COR-L47 (cell line): Measurements from ENCODE around the gene WASL.
A peak's percentile ranks its signal among the peaks of the same experiment; 100 is the strongest.

Experiments used
- DNase-seq: peaks from one replicate; lab custom pipeline; 2025; lab: John Stamatoyannopoulos, UW

WASL gene

GRCh38 chr7:123690550-123690949 is 58.3 kb downstream of the WASL start:
- no peak for DNase-seq

- no peak for DNase-seq
These were observed 59.6 kb downstream of the WASL start for GRCh38 chr7:123689250-123689649.

GRCh38 chr7:123687727-123688126 is 61.1 kb downstream of the WASL start:
- no peak for DNase-seq

GRCh38 chr7:123687161-123687560 is 61.6 kb downstream of the WASL start:
- DNase-seq = no peak

- DNase-seq = peak; percentile 16
These were observed 66.1 kb downstream of the WASL start for GRCh38 chr7:123682690-123683089.

- no peak for DNase-seq
These were observed 67.2 kb downstream of the WASL start for GRCh38 chr7:123681561-123681960.

GRCh38 chr7:123680580-123680979 is 68.2 kb downstream of the WASL start:
- DNase-seq = no peak

- DNase-seq = no peak
These were observed 69.2 kb downstream of the WASL start for GRCh38 chr7:123679614-123680013.

GRCh38 chr7:123677061-123677715 is 71.6 kb downstream of the WASL start:
- DNase-seq = no peak

GRCh38 chr7:123675181-123675473 is 73.7 kb downstream of the WASL start:
- no peak for DNase-seq

- DNase-seq = no peak
These were observed 74.2 kb downstream of the WASL start for GRCh38 chr7:123674399-123675180.

- DNase-seq = no peak
These were observed 74.9 kb downstream of the WASL start for GRCh38 chr7:123673752-123674398.

GRCh38 chr7:123673137-123673732 is 75.6 kb downstream of the WASL start:
- no peak for DNase-seq

- DNase-seq = no peak
These were observed 79.3 kb downstream of the WASL start for GRCh38 chr7:123669485-123669884.

GRCh38 chr7:123666492-123666891 is 82.3 kb downstream of the WASL start:
- peak; percentile 59 for DNase-seq

GRCh38 chr7:123665896-123666295 is 82.9 kb downstream of the WASL start:
- no peak for DNase-seq

GRCh38 chr7:123665157-123665556 is 83.6 kb downstream of the WASL start:
- peak; percentile 11 for DNase-seq

- DNase-seq = no peak
These were observed 85.6 kb downstream of the WASL start for GRCh38 chr7:123663200-123663599.

- no peak for DNase-seq
These were observed 86.0 kb downstream of the WASL start for GRCh38 chr7:123662755-123663154.

- no peak for DNase-seq
These were observed 86.5 kb downstream of the WASL start for GRCh38 chr7:123662293-123662692.

- no peak for DNase-seq
These were observed 87.0 kb downstream of the WASL start for GRCh38 chr7:123661765-123662164.

GRCh38 chr7:123660514-123661354 is 88.1 kb downstream of the WASL start:
- DNase-seq = no peak
